Measurements from ENCODE around the gene WDTC1. TPM values are rescaled to one million over a fixed set of nuclear protein-coding genes. Genes with fewer than 3 reads are reported as not detected.
A peak's percentile ranks its signal among the peaks of the same experiment; 100 is the strongest.

Gene WDTC1
- total RNA-seq, 1 experiment from 2014 or later: 26.6 TPM

- TF ChIP-seq, protein P1, sequence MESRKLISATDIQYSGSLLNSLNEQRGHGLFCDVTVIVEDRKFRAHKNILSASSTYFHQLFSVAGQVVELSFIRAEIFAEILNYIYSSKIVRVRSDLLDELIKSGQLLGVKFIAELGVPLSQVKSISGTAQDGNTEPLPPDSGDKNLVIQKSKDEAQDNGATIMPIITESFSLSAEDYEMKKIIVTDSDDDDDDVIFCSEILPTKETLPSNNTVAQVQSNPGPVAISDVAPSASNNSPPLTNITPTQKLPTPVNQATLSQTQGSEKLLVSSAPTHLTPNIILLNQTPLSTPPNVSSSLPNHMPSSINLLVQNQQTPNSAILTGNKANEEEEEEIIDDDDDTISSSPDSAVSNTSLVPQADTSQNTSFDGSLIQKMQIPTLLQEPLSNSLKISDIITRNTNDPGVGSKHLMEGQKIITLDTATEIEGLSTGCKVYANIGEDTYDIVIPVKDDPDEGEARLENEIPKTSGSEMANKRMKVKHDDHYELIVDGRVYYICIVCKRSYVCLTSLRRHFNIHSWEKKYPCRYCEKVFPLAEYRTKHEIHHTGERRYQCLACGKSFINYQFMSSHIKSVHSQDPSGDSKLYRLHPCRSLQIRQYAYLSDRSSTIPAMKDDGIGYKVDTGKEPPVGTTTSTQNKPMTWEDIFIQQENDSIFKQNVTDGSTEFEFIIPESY (IDR thresholded peaks at IDR 0.05; ENCODE audit: extremely low read depth, insufficient replicate concordance, low read length): peak; percentile 81
- TF ChIP-seq EZH2 (IDR thresholded peaks at IDR 0.05) (no peak), SIN3A (IDR thresholded peaks at IDR 0.05; ENCODE audit: low read depth) (peak; percentile 96)
Measured at GRCh38 chr1:27321813-27322568, 87.6 kb downstream of the WDTC1 start, which contains the start of gene TMEM222 (continued).

DNA sequence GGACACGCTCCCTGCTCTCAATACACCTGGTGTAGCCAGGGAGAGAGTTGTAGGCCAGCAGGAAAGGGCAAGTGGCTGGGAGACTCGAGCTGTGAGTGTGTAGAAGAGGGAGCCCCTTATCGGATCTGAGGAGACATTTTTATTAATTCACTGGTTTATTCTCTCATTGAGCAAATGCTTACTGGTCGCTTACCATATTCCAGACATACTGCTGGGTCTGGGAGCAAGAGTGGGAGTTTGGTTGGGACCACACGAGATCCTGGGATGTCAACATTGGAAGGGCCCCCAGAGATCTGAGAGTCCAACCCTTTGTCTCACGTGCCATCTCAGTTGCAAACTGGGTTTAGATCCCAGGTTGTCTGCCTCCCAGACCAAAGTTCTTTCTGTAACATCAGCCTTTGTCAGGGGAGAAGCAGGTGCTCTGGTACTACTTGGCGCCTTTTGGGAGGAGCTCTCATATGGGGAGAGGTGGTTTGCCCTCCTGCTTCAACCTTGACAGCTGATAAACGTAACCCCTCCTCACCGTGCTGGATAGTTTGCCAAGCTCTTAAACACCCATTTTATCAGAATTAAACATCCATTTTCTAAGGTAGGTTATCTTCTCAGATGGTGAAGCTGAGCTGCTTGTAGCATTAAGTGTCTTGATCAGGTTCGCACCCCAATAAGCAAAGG is 88.3 kb downstream of the WDTC1 start:
- CTCF ChIA-PET: interaction anchor here (0.6 to 1.2 kb wide), 2 partner anchors 69 to 213 kb away, joined by 3 read pairs; no protein-coding TSS in a partner anchor
- DNase-seq (ENCODE audit: low read depth, low spot score) (no peak), ATAC-seq (no peak; the same call in 1 of the 2 replicates)
- peak overlapping the region; percentile 99 for H3K9ac ChIP-seq (ENCODE audit: low read length)
- no peaks in the 10 kb centered on the region for H3K9me3 ChIP-seq (ENCODE audit: control insufficient read depth in 1 of 2, insufficient read depth in 1 of 2, low read depth in 1 of 2, low read length in 2 of 2)
- RAD21 ChIA-PET (ENCODE audit: low non-redundant PET in 1 of 2, low total read pairs in 2 of 2, uncharacterized antibody in 2 of 2, unreplicated experiment in 2 of 2): no interaction called here
- H3K4me2 ChIP-seq (ENCODE audit: low read length): peak overlapping the region; percentile 91
- no peaks in the 10 kb centered on the region for H4K20me1 ChIP-seq (ENCODE audit: insufficient read depth)
- H3K27me3 ChIP-seq (ENCODE audit: insufficient read depth, low read length): no peaks in the 10 kb centered on the region
- intact Hi-C loops (cut with micrococcal nuclease): no loop called here
- BruUV-seq (replicated peaks): TSS peak; percentile 60
- POLR2A ChIA-PET: interaction anchor here (1.0 to 1.9 kb wide), 2 partner anchors 19 to 43 kb away, joined by 4 to 5 read pairs; partner anchors contain the start of gene SYTL1
- peaks cover 56% of the 10 kb centered on the region for H3K79me2 ChIP-seq (ENCODE audit: insufficient read depth, low read length)
- no peak overlapping the region for H2AFZ ChIP-seq (ENCODE audit: low read depth, low read length, poor library complexity, severe bottlenecking)
- TF ChIP-seq ELF1 (IDR thresholded peaks at IDR 0.05; ENCODE audit: borderline replicate concordance, low read depth) (no peak), ZFX (IDR thresholded peaks at IDR 0.05) (peak; percentile 42; the same call in 1 of the 2 replicates)
- H3K4me1 ChIP-seq (ENCODE audit: control insufficient read depth in 1 of 2, insufficient read depth in 2 of 2, low read length in 2 of 2): peaks cover 7 to 18% of the 10 kb centered on the region in 2 experiments; a peak in 3 of 4 replicates
- peak overlapping the region; percentile 99 to 100 for H3K4me3 ChIP-seq (replicated peaks in 1 of 2; ENCODE audit: low read depth in 1 of 2, low read length in 2 of 2)
- no peaks in the 10 kb centered on the region for H3K9me2 ChIP-seq (ENCODE audit: insufficient read depth)
- H3K36me3 ChIP-seq (ENCODE audit: control insufficient read depth in 1 of 2, insufficient read depth in 2 of 2, low read length in 2 of 2): peaks cover 12 to 29% of the 10 kb centered on the region in 2 experiments; a peak in 3 of 4 replicates
- peak overlapping the region; percentile 81 for H3K27ac ChIP-seq (ENCODE audit: low read depth, low read length)

All from HCT116 (cell line).